Measurements from ENCODE around the gene RAB11FIP4. TPM values are rescaled to one million over a fixed set of nuclear protein-coding genes. Genes with fewer than 3 reads are reported as not detected.

The RAB11FIP4 gene
- polyA plus RNA-seq, 3 donors = 1.5 to 12.3 (median 1.7) TPM

GRCh38 chr17:31488264-31488981 is 96.9 kb downstream of the RAB11FIP4 start:
- no peak overlapping the region for H3K27ac ChIP-seq (ENCODE audit: low read depth, low read length)
- WGBS, 3 donors = 2 to 6% (median 5%) methylated on average over 60 to 62 of the region's 62 CpGs

GRCh38 chr17:31488982-31489294 is 97.5 kb downstream of the RAB11FIP4 start:
- WGBS, 3 donors = 7 to 47% (median 29%) methylated on average over 4 of the region's 4 CpGs
- no peak overlapping the region for H3K27ac ChIP-seq (ENCODE audit: low read depth, low read length)

- WGBS, 3 donors = 32 to 85% (median 80%) methylated on average over 16 of the region's 16 CpGs
- no peak overlapping the region for H3K27ac ChIP-seq (ENCODE audit: low read depth, low read length)
These were observed 98.0 kb downstream of the RAB11FIP4 start for GRCh38 chr17:31489295-31490018.

- no peak overlapping the region for H3K27ac ChIP-seq (ENCODE audit: low read depth, low read length)
- WGBS, 3 donors = 29 to 84% (median 68%) methylated on average over 9 of the region's 9 CpGs
These were observed 98.7 kb downstream of the RAB11FIP4 start for GRCh38 chr17:31490019-31490650.

- H3K27ac ChIP-seq (ENCODE audit: low read depth, low read length) = no peak overlapping the region
- 67 to 80% (median 77%) methylated on average over 9 of the region's 9 CpGs for WGBS, 3 donors
These were observed 99.3 kb downstream of the RAB11FIP4 start for GRCh38 chr17:31490671-31491375.

- no peak overlapping the region for H3K27ac ChIP-seq (ENCODE audit: low read depth, low read length)
- 31 to 64% (median 62%) methylated on average over 18 of the region's 18 CpGs for WGBS, 3 donors
These were observed 100.1 kb downstream of the RAB11FIP4 start for GRCh38 chr17:31491376-31492131.

- 70 to 95% (median 92%) methylated on average over 5 of the region's 5 CpGs for WGBS, 3 donors
- H3K27ac ChIP-seq (ENCODE audit: low read depth, low read length) = no peak overlapping the region
These were observed 100.7 kb downstream of the RAB11FIP4 start for GRCh38 chr17:31492206-31492605.

- 57 to 71% (median 69%) methylated on average over 11 of the region's 11 CpGs for WGBS, 3 donors
- H3K27ac ChIP-seq (ENCODE audit: low read depth, low read length) = no peak overlapping the region
These were observed 101.6 kb downstream of the RAB11FIP4 start for GRCh38 chr17:31492880-31493655.

GRCh38 chr17:31493656-31494155 is 102.2 kb downstream of the RAB11FIP4 start:
- 66 to 80% (median 75%) methylated on average over 9 of the region's 9 CpGs for WGBS, 3 donors
- H3K27ac ChIP-seq (ENCODE audit: low read depth, low read length) = no peak overlapping the region

GRCh38 chr17:31494259-31495021 is 103.0 kb downstream of the RAB11FIP4 start:
- no peak overlapping the region for H3K27ac ChIP-seq (ENCODE audit: low read depth, low read length)
- WGBS, 3 donors = 47 to 64% (median 58%) methylated on average over 12 of the region's 12 CpGs

GRCh38 chr17:31495022-31495885 is 103.8 kb downstream of the RAB11FIP4 start:
- WGBS, 3 donors = 57 to 84% (median 82%) methylated on average over 10 of the region's 10 CpGs
- no peak overlapping the region for H3K27ac ChIP-seq (ENCODE audit: low read depth, low read length)

GRCh38 chr17:31496097-31496496 is 104.6 kb downstream of the RAB11FIP4 start:
- no peak overlapping the region for H3K27ac ChIP-seq (ENCODE audit: low read depth, low read length)
- 66 to 92% (median 90%) methylated on average over 5 of the region's 5 CpGs for WGBS, 3 donors

- WGBS, 3 donors = 77 to 87% (median 84%) methylated on average over 6 of the region's 6 CpGs
- no peak overlapping the region for H3K27ac ChIP-seq (ENCODE audit: low read depth, low read length)
These were observed 105.1 kb downstream of the RAB11FIP4 start for GRCh38 chr17:31496601-31497000.

GRCh38 chr17:31497431-31497830 is 106.0 kb downstream of the RAB11FIP4 start:
- WGBS, 3 donors = 73 to 83% (median 76%) methylated on average over 6 of the region's 6 CpGs
- no peak overlapping the region for H3K27ac ChIP-seq (ENCODE audit: low read depth, low read length)

GRCh38 chr17:31497994-31498826 is 106.7 kb downstream of the RAB11FIP4 start:
- 63 to 84% (median 79%) methylated on average over 10 of the region's 10 CpGs for WGBS, 3 donors
- no peak overlapping the region for H3K27ac ChIP-seq (ENCODE audit: low read depth, low read length)

All from adipose tissue (tissue), 3 donors.